Tibial nerve (tissue), 3 donors: ENCODE results near the gene CLDN24.

Experiments used
- POLR2A ChIP-seq, 2 donors: fragments of 450-650 bp; IDR thresholded peaks; one replicate each; pipeline ENCODE4 v1.6.1; 2017; ENCODE audit warnings: antibody characterized with exemption in 2 of 2, mild to moderate bottlenecking in 2 of 2, moderate library complexity in 2 of 2
- TF ChIP-seq, protein P1 (sequence below), 5 experiments: fragments of 200-600 bp in 3 of 5; fragments of 450-650 bp in 2 of 5; sonication (generic) in 3 of 5; IDR thresholded peaks; one replicate each; pipeline ENCODE4 v1.5.1; 2016 to 2019; ENCODE audit warnings: antibody characterized with exemption in 5 of 5, mild to moderate bottlenecking in 3 of 5, moderate library complexity in 2 of 5

DNA sequence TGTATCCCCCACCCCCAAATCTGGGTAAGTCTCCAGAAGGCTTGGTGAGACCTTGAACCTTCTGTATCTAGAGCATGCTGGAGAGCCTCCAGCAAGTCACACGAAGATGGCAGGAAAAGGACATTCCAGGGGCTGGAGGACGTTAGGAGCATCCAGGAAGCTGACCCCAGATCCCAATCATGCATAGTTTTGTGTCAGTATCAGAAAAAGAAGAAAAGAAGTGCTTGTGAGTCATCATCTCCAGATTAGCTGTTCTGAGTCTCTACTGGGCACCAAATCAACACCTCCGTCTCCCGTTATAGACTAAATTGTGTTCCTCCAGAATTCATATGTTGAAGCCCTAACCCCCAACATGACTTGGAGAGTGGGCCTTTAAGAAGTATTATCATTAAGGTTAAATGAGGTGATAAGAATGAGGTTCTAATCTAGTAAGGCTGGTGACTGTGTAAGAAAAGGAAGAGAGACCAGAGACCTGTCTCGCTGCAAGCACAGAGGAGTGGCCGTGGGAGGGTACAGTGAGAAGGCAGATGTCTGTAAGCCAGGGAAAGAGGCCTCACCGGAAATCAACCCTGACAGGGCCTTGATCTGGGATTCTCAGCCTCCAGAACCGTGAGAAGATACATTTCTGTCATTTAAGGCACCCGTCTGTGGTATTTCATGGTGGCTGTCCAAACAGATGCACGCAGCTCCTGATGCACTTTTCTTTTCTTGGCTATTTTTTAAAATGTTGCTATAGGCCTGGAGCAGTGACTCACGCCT is 38.1 kb upstream of the CLDN24 start:
- TF ChIP-seq, protein P1, sequence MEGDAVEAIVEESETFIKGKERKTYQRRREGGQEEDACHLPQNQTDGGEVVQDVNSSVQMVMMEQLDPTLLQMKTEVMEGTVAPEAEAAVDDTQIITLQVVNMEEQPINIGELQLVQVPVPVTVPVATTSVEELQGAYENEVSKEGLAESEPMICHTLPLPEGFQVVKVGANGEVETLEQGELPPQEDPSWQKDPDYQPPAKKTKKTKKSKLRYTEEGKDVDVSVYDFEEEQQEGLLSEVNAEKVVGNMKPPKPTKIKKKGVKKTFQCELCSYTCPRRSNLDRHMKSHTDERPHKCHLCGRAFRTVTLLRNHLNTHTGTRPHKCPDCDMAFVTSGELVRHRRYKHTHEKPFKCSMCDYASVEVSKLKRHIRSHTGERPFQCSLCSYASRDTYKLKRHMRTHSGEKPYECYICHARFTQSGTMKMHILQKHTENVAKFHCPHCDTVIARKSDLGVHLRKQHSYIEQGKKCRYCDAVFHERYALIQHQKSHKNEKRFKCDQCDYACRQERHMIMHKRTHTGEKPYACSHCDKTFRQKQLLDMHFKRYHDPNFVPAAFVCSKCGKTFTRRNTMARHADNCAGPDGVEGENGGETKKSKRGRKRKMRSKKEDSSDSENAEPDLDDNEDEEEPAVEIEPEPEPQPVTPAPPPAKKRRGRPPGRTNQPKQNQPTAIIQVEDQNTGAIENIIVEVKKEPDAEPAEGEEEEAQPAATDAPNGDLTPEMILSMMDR (IDR thresholded peaks at IDR 0.05), result no peak
- no peak for TF ChIP-seq POLR2A (IDR thresholded peaks at IDR 0.05)
